ENCODE data around the gene INSC. TPM values are rescaled to one million over a fixed set of nuclear protein-coding genes. Genes with fewer than 3 reads are reported as not detected.

The INSC gene
- total RNA-seq, 1 experiment from 2014 or later: not detected

GRCh38 chr11:15232496-15232895 lies 117.8 kb downstream of the INSC start:
- Mint-ChIP-seq H3K36me3 (ENCODE audit: insufficient read depth, unreplicated experiment) (no peaks in the 10 kb centered on the region), H3K27me3 (ENCODE audit: unreplicated experiment) (peaks cover 13% of the 10 kb centered on the region), H3K4me3 (ENCODE audit: low read depth, unreplicated experiment) (no peak overlapping the region), H3K9me3 (ENCODE audit: low read depth, unreplicated experiment) (no peaks in the 10 kb centered on the region), H3K4me1 (ENCODE audit: low read depth, unreplicated experiment) (no peaks in the 10 kb centered on the region), H3K27ac (ENCODE audit: unreplicated experiment) (no peak overlapping the region)
- TF ChIP-seq CTCF (IDR thresholded peaks at IDR 0.05; ENCODE audit: unreplicated experiment): no peak
- no TSS peak for BruUV-seq (replicated peaks)
- no peak for DNase-seq
- CTCF ChIA-PET: no interaction called here
- intact Hi-C loops (cut with micrococcal nuclease; ENCODE audit: unreplicated experiment): no loop called here

- DNase-seq: no peak
- Mint-ChIP-seq H3K27me3 (ENCODE audit: unreplicated experiment) (peaks cover 13% of the 10 kb centered on the region), H3K9me3 (ENCODE audit: low read depth, unreplicated experiment) (no peaks in the 10 kb centered on the region), H3K36me3 (ENCODE audit: insufficient read depth, unreplicated experiment) (no peaks in the 10 kb centered on the region), H3K27ac (ENCODE audit: unreplicated experiment) (no peak overlapping the region), H3K4me3 (ENCODE audit: low read depth, unreplicated experiment) (no peak overlapping the region), H3K4me1 (ENCODE audit: low read depth, unreplicated experiment) (no peaks in the 10 kb centered on the region)
- CTCF ChIA-PET: no interaction called here
- BruUV-seq (replicated peaks): no TSS peak
- intact Hi-C loops (cut with micrococcal nuclease; ENCODE audit: unreplicated experiment): no loop called here
- TF ChIP-seq CTCF (IDR thresholded peaks at IDR 0.05; ENCODE audit: unreplicated experiment): no peak
Observed at GRCh38 chr11:15233371-15234165, 118.8 kb downstream of the INSC start.

- Mint-ChIP-seq H3K27me3 (ENCODE audit: unreplicated experiment) (peaks cover 13% of the 10 kb centered on the region), H3K4me3 (ENCODE audit: low read depth, unreplicated experiment) (no peak overlapping the region), H3K4me1 (ENCODE audit: low read depth, unreplicated experiment) (no peaks in the 10 kb centered on the region), H3K9me3 (ENCODE audit: low read depth, unreplicated experiment) (no peaks in the 10 kb centered on the region), H3K36me3 (ENCODE audit: insufficient read depth, unreplicated experiment) (no peaks in the 10 kb centered on the region), H3K27ac (ENCODE audit: unreplicated experiment) (no peak overlapping the region)
- TF ChIP-seq CTCF (IDR thresholded peaks at IDR 0.05; ENCODE audit: unreplicated experiment): no peak
- CTCF ChIA-PET: no interaction called here
- intact Hi-C loops (cut with micrococcal nuclease; ENCODE audit: unreplicated experiment): no loop called here
- BruUV-seq (replicated peaks): no TSS peak
- no peak for DNase-seq
Observed at GRCh38 chr11:15234796-15235195, 120.1 kb downstream of the INSC start.

- no peak overlapping the region for H3K4me3 Mint-ChIP-seq (ENCODE audit: low read depth, unreplicated experiment)
- TF ChIP-seq CTCF (IDR thresholded peaks at IDR 0.05; ENCODE audit: unreplicated experiment): no peak
- H3K36me3 Mint-ChIP-seq (ENCODE audit: insufficient read depth, unreplicated experiment): no peaks in the 10 kb centered on the region
- H3K27ac Mint-ChIP-seq (ENCODE audit: unreplicated experiment): no peak overlapping the region
- no peaks in the 10 kb centered on the region for H3K9me3 Mint-ChIP-seq (ENCODE audit: low read depth, unreplicated experiment)
- intact Hi-C loops (cut with micrococcal nuclease; ENCODE audit: unreplicated experiment): no loop called here
- H3K27me3 Mint-ChIP-seq (ENCODE audit: unreplicated experiment): peaks cover 13% of the 10 kb centered on the region
- H3K4me1 Mint-ChIP-seq (ENCODE audit: low read depth, unreplicated experiment): no peaks in the 10 kb centered on the region
- CTCF ChIA-PET: no interaction called here
- BruUV-seq (replicated peaks): no TSS peak
- DNase-seq: no peak
Observed at GRCh38 chr11:15236559-15236958, 121.8 kb downstream of the INSC start.
